ENCODE measurements around the gene PHKA2.

Gene PHKA2

GRCh38 chrX:18883961-18884765 is 99.8 kb downstream of the PHKA2 start:
- TF ChIP-seq, protein P1, sequence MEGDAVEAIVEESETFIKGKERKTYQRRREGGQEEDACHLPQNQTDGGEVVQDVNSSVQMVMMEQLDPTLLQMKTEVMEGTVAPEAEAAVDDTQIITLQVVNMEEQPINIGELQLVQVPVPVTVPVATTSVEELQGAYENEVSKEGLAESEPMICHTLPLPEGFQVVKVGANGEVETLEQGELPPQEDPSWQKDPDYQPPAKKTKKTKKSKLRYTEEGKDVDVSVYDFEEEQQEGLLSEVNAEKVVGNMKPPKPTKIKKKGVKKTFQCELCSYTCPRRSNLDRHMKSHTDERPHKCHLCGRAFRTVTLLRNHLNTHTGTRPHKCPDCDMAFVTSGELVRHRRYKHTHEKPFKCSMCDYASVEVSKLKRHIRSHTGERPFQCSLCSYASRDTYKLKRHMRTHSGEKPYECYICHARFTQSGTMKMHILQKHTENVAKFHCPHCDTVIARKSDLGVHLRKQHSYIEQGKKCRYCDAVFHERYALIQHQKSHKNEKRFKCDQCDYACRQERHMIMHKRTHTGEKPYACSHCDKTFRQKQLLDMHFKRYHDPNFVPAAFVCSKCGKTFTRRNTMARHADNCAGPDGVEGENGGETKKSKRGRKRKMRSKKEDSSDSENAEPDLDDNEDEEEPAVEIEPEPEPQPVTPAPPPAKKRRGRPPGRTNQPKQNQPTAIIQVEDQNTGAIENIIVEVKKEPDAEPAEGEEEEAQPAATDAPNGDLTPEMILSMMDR (conservative IDR thresholded peaks at IDR 0.05; ENCODE audit: low read depth, low read length): no peak
- H3K4me1 ChIP-seq (ENCODE audit: low read depth, poor library complexity, severe bottlenecking): no peaks in the 10 kb centered on the region
- H3K79me2 ChIP-seq (ENCODE audit: insufficient read depth, low read depth): no peaks in the 10 kb centered on the region
- H2AFZ ChIP-seq (ENCODE audit: low read depth): no peak overlapping the region
- no peak overlapping the region for H3K4me2 ChIP-seq
- no peak overlapping the region for H3K27ac ChIP-seq
- H3K36me3 ChIP-seq (ENCODE audit: insufficient read depth): no peaks in the 10 kb centered on the region
- H3K9ac ChIP-seq: no peak overlapping the region
- H3K4me3 ChIP-seq (IDR thresholded peaks at IDR 0.05; ENCODE audit: insufficient read depth, low read depth, low read length): no peak overlapping the region
- no peaks in the 10 kb centered on the region for H3K27me3 ChIP-seq (ENCODE audit: insufficient read depth, low read depth)
- no peaks in the 10 kb centered on the region for H4K20me1 ChIP-seq (ENCODE audit: insufficient read depth)

DNA sequence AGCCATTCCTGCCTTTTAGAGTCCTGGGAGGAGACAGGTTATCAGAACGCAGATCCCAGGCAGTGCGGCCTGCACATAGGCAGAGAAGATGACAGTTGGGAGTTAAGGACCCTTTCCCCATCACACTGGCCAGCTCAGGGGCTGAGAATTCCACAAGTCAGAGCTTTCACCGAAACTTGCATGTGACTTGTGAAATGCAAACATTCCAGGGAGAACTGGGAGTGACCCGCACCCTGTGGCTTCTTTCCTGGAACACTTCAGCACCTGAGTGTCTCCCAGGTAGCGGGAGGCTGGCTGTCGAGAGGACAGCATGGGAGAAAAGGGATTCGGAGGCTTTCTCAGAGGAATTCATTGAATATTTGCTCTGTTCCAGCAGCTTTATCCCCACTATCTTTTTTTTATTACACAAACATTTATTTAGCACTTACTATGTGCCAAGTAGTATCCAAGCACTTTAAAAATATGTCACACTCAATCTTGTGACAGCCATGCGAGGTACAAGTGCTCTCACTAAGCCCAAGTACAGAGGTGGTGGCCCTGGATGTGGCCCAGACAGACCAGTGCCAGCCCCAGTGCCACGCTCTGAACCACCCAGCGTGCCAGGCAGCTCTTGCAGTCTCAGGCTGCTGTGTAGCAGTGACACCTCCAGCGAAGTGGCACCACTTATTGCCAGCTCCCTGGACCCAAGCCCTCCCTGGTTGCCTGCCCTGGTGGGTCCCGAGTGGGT is 100.5 kb downstream of the PHKA2 start:
- Histone ChIP-seq H3K27me3 (ENCODE audit: insufficient read depth, low read depth) (no peaks in the 10 kb centered on the region), H3K36me3 (ENCODE audit: insufficient read depth) (no peaks in the 10 kb centered on the region), H3K27ac (no peak overlapping the region), H2AFZ (ENCODE audit: low read depth) (no peak overlapping the region), H3K4me2 (no peak overlapping the region), H3K4me3 (IDR thresholded peaks at IDR 0.05; ENCODE audit: insufficient read depth, low read depth, low read length) (no peak overlapping the region), H3K4me1 (ENCODE audit: low read depth, poor library complexity, severe bottlenecking) (no peaks in the 10 kb centered on the region), H4K20me1 (ENCODE audit: insufficient read depth) (no peaks in the 10 kb centered on the region), H3K9ac (no peak overlapping the region), H3K79me2 (ENCODE audit: insufficient read depth, low read depth) (no peaks in the 10 kb centered on the region)
- TF ChIP-seq, protein P1 (conservative IDR thresholded peaks at IDR 0.05; ENCODE audit: low read depth, low read length): no peak

DNA sequence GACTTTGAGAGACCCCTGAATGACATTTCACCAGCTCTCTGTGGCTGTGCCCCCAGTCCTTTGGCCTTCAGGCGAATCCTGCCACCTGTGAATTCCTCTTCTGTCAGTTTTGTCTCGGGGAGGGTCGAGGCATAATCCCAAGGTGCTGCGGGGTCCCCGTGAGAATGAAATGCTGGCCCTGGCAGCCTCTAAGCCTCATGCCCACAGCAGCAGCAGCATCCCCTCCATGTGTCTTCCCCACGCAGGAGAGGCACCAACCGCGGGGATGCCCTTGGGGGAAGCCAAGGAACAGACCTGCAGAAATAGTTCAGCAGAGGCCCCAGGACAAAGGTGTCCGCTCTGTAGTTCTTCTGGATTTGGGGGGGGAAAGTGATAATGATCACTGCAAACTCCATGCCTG is 104.8 kb downstream of the PHKA2 start:
- Histone ChIP-seq H4K20me1 (ENCODE audit: insufficient read depth) (no peaks in the 10 kb centered on the region), H3K4me2 (no peak overlapping the region), H3K27ac (no peak overlapping the region), H3K4me1 (ENCODE audit: low read depth, poor library complexity, severe bottlenecking) (no peaks in the 10 kb centered on the region), H3K79me2 (ENCODE audit: insufficient read depth, low read depth) (no peaks in the 10 kb centered on the region), H3K36me3 (ENCODE audit: insufficient read depth) (no peaks in the 10 kb centered on the region), H2AFZ (ENCODE audit: low read depth) (no peak overlapping the region), H3K9ac (no peak overlapping the region), H3K27me3 (ENCODE audit: insufficient read depth, low read depth) (no peaks in the 10 kb centered on the region), H3K4me3 (IDR thresholded peaks at IDR 0.05; ENCODE audit: insufficient read depth, low read depth, low read length) (no peak overlapping the region)
- TF ChIP-seq, protein P1 (conservative IDR thresholded peaks at IDR 0.05; ENCODE audit: low read depth, low read length): no peak

GRCh38 chrX:18877469-18877868 is 106.4 kb downstream of the PHKA2 start:
- Histone ChIP-seq H2AFZ (ENCODE audit: low read depth) (no peak overlapping the region), H3K79me2 (ENCODE audit: insufficient read depth, low read depth) (no peaks in the 10 kb centered on the region), H3K9ac (no peak overlapping the region), H4K20me1 (ENCODE audit: insufficient read depth) (no peaks in the 10 kb centered on the region), H3K4me2 (no peak overlapping the region), H3K4me1 (ENCODE audit: low read depth, poor library complexity, severe bottlenecking) (no peaks in the 10 kb centered on the region), H3K27me3 (ENCODE audit: insufficient read depth, low read depth) (no peaks in the 10 kb centered on the region), H3K36me3 (ENCODE audit: insufficient read depth) (no peaks in the 10 kb centered on the region), H3K4me3 (IDR thresholded peaks at IDR 0.05; ENCODE audit: insufficient read depth, low read depth, low read length) (no peak overlapping the region), H3K27ac (no peak overlapping the region)
- TF ChIP-seq, protein P1 (conservative IDR thresholded peaks at IDR 0.05; ENCODE audit: low read depth, low read length): no peak
